H1 (cell line): ENCODE measurements around the gene MYRF. TPM values are rescaled to one million over a fixed set of nuclear protein-coding genes. Genes with fewer than 3 reads are reported as not detected.

Source experiments
- CTCF ChIA-PET: fragments of 300-600 bp; sonication (Branson Sonifier 250); formaldehyde crosslinking; loops from one replicate; lab custom pipeline; 2021; ENCODE audit not compliant: partially characterized antibody; lab: Charles Lee
- POLR2A ChIA-PET: fragments of 300-600 bp; sonication (Branson Sonifier 250); formaldehyde crosslinking; loops from one replicate; lab custom pipeline; 2021; ENCODE audit warnings: inconsistent platforms; ENCODE audit not compliant: partially characterized antibody; lab: Charles Lee
- DNase-seq, 2 experiments: peaks; one replicate each; pipeline versions ENCODE4 v3.0.0 to v3.0.0-alpha.2; 2010 to 2022; ENCODE audit warnings: low spot score in 2 of 2, low read depth in 1 of 2, mixed read lengths in 1 of 2
- FAIRE-seq: peaks from 2 replicates; lab custom pipeline; 2011; peaks lifted over from hg19 to GRCh38; lab: Jason Lieb, UNC
- H2AFZ ChIP-seq: 2 replicates; pipeline ENCODE4 v1.8.1; 2012; ENCODE audit warnings: low read length, inconsistent platforms
- H2AK5ac ChIP-seq: 2 replicates; pipeline ENCODE4 v1.6.1; 2013; ENCODE audit warnings: low read depth, low read length
- H2BK120ac ChIP-seq: replicated peaks from 2 replicates; pipeline ENCODE3; 2013; ENCODE audit warnings: low read depth, low read length, inconsistent platforms
- H2BK12ac ChIP-seq: 2 replicates; pipeline ENCODE4 v1.6.1; 2013; ENCODE audit warnings: low read depth, low read length
- H2BK15ac ChIP-seq: 2 replicates; pipeline ENCODE4 v1.6.1; 2013; ENCODE audit warnings: low read length
- H2BK20ac ChIP-seq: 2 replicates; pipeline ENCODE4 v1.6.1; 2013; ENCODE audit warnings: low read length
- H2BK5ac ChIP-seq: 2 replicates; pipeline ENCODE4 v1.6.1; 2013; ENCODE audit warnings: low read depth, low read length
- H3K14ac ChIP-seq: 2 replicates; pipeline ENCODE4 v1.6.1; 2013; ENCODE audit warnings: inconsistent platforms; ENCODE audit not compliant: insufficient read length
- H3K18ac ChIP-seq: 2 replicates; pipeline ENCODE4 v1.6.1; 2013; ENCODE audit warnings: low read length; ENCODE audit errors: extremely low read depth
- H3K23ac ChIP-seq: 2 replicates; pipeline ENCODE4 v1.6.1; 2013; ENCODE audit warnings: inconsistent platforms; ENCODE audit not compliant: insufficient read length
- H3K23me2 ChIP-seq: 2 replicates; pipeline ENCODE4 v1.6.1; 2013; ENCODE audit warnings: low read depth, low read length
- H3K27ac ChIP-seq: 2 replicates; pipeline ENCODE4 v1.6.1; 2011; ENCODE audit warnings: low read depth, low read length, inconsistent platforms
- H3K27me3 ChIP-seq, 4 experiments: replicated peaks in 1 of 4; 1 replicate in 1 of 4; 2 replicates in 3 of 4; pipeline versions ENCODE4 v1.6.1 to v1.8.1; 2011 to 2013; ENCODE audit warnings: low read length in 3 of 4, mild to moderate bottlenecking in 3 of 4, inconsistent platforms in 2 of 4, mixed read lengths in 2 of 4, moderate library complexity in 1 of 4; ENCODE audit not compliant: control insufficient read depth in 3 of 4, insufficient read depth in 3 of 4; ENCODE audit errors: extremely low read depth in 1 of 4
- H3K36me3 ChIP-seq, 4 experiments: 2 replicates each; pipeline versions ENCODE4 v1.6.1 to v1.8.1; 2011 to 2013; ENCODE audit warnings: mild to moderate bottlenecking in 4 of 4, low read length in 3 of 4, moderate library complexity in 2 of 4, control low read depth in 1 of 4, inconsistent platforms in 1 of 4; ENCODE audit not compliant: insufficient read depth in 4 of 4, control insufficient read depth in 2 of 4
- H3K4ac ChIP-seq: replicated peaks from 2 replicates; pipeline ENCODE3; 2013; ENCODE audit warnings: low read length, low read depth, mixed read lengths, inconsistent platforms; ENCODE audit not compliant: insufficient read length
- H3K4me1 ChIP-seq, 4 experiments: replicated peaks in 1 of 4; 1 replicate in 1 of 4; 2 replicates in 3 of 4; pipeline versions ENCODE4 v1.6.1 to v1.8.1; 2011 to 2013; ENCODE audit warnings: low read length in 3 of 4, inconsistent platforms in 2 of 4, mixed read lengths in 1 of 4; ENCODE audit not compliant: insufficient read depth in 4 of 4, control insufficient read depth in 3 of 4
- H3K4me2 ChIP-seq, 2 experiments: 2 replicates each; pipeline versions ENCODE4 v1.6.1 to v1.8.1; 2011 to 2013; ENCODE audit warnings: low read depth in 2 of 2, low read length in 2 of 2, control low read depth in 1 of 2, inconsistent platforms in 1 of 2, mild to moderate bottlenecking in 1 of 2; ENCODE audit not compliant: insufficient read depth in 1 of 2
- H3K4me3 ChIP-seq, 4 experiments: fragments of 200-600, 300-600 bp in 1 of 4; sonication (generic), shearing (Covaris generic), sonication (Bioruptor Twin) in 1 of 4; 2 replicates each; pipeline versions ENCODE4 v1.5.1 to v1.8.1; 2011 to 2016; ENCODE audit warnings: low read length in 4 of 4, low read depth in 3 of 4, control low read depth in 2 of 4, inconsistent platforms in 2 of 4, mild to moderate bottlenecking in 2 of 4, mixed read lengths in 1 of 4, moderate library complexity in 1 of 4; ENCODE audit not compliant: insufficient read depth in 2 of 4; ENCODE audit errors: extremely low read depth in 1 of 4
- H3K56ac ChIP-seq: replicated peaks from 2 replicates; pipeline ENCODE3; 2013; ENCODE audit warnings: low read depth, mild to moderate bottlenecking, mixed read lengths, low read length, inconsistent platforms; ENCODE audit not compliant: insufficient read length
- H3K79me1 ChIP-seq: 2 replicates; pipeline ENCODE4 v1.6.1; 2013; ENCODE audit warnings: low read depth, low read length, control low read depth
- H3K79me2 ChIP-seq, 2 experiments: 2 replicates each; pipeline versions ENCODE4 v1.6.1 to v1.8.1; 2012 to 2013; ENCODE audit warnings: low read length in 2 of 2, mild to moderate bottlenecking in 2 of 2, inconsistent platforms in 1 of 2; ENCODE audit not compliant: insufficient read depth in 2 of 2, control insufficient read depth in 1 of 2
- H3K9ac ChIP-seq, 4 experiments: replicated peaks in 1 of 4; 1 replicate in 1 of 4; 2 replicates in 3 of 4; pipeline versions ENCODE4 v1.6.1 to v1.8.1; 2011 to 2013; ENCODE audit warnings: low read depth in 3 of 4, low read length in 3 of 4, control low read depth in 2 of 4, mild to moderate bottlenecking in 2 of 4, moderate library complexity in 2 of 4, inconsistent platforms in 1 of 4; ENCODE audit errors: extremely low read depth in 1 of 4
- H3K9me3 ChIP-seq, 2 experiments: 2 replicates each; pipeline versions ENCODE4 v1.6.1 to v1.8.1; 2012 to 2013; ENCODE audit warnings: mild to moderate bottlenecking in 2 of 2, moderate library complexity in 2 of 2, control low read depth in 1 of 2, inconsistent platforms in 1 of 2, low read depth in 1 of 2, low read length in 1 of 2, mixed read lengths in 1 of 2; ENCODE audit not compliant: insufficient read depth in 2 of 2
- H4K20me1 ChIP-seq, 2 experiments: replicated peaks in 1 of 2; 2 replicates each; pipeline versions ENCODE3 to v1.8.1; 2011 to 2013; ENCODE audit warnings: inconsistent platforms in 2 of 2, low read length in 2 of 2, mild to moderate bottlenecking in 1 of 2; ENCODE audit not compliant: insufficient read depth in 2 of 2, control insufficient read depth in 1 of 2
- H4K5ac ChIP-seq: 2 replicates; pipeline ENCODE4 v1.6.1; 2013; ENCODE audit warnings: low read length, low read depth, mixed read lengths, inconsistent platforms; ENCODE audit not compliant: insufficient read length
- H4K8ac ChIP-seq: 2 replicates; pipeline ENCODE4 v1.8.0; 2013; ENCODE audit warnings: mild to moderate bottlenecking, moderate library complexity, low read length, inconsistent platforms; ENCODE audit not compliant: insufficient read depth; ENCODE audit errors: extremely low read depth
- H4K91ac ChIP-seq: replicated peaks from 2 replicates; pipeline ENCODE3; 2013; ENCODE audit warnings: low read length, mixed read lengths, inconsistent platforms; ENCODE audit not compliant: insufficient read length
- SIRT6 ChIP-seq: IDR thresholded peaks from one replicate; pipeline ENCODE4 v1.7.1; 2012; ENCODE audit warnings: low read length, inconsistent platforms
- SIX5 ChIP-seq: IDR thresholded peaks from 2 replicates; pipeline ENCODE4 v1.6.1; 2011; ENCODE audit warnings: mild to moderate bottlenecking, low read depth, low read length
- SP2 ChIP-seq: IDR thresholded peaks from 2 replicates; pipeline ENCODE4 v1.6.1; 2012; ENCODE audit warnings: mild to moderate bottlenecking, low read length, inconsistent platforms
- TCF12 ChIP-seq: IDR thresholded peaks from 2 replicates; pipeline ENCODE4 v1.6.1; 2011; ENCODE audit warnings: low read depth, mild to moderate bottlenecking, low read length
- WGBS, 2 experiments: shearing (Covaris generic) in 1 of 2; methylation state at CpG; one replicate each; pipeline versions ENCODE4 v1.1.6 to v1.1.7; 2013 to 2015; ENCODE audit warnings: low lambda C conversion rate in 2 of 2, mixed read lengths in 2 of 2, inconsistent platforms in 1 of 2, low coverage in 1 of 2, missing lambda C conversion rate in 1 of 2; ENCODE audit not compliant: insufficient replicate concordance in 2 of 2, insufficient coverage in 1 of 2, insufficient read length in 1 of 2; ENCODE audit errors: extremely low coverage in 1 of 2, missing lambda C conversion rate in 1 of 2; 5-methylcytosine and 5-hydroxymethylcytosine counted together
- polyA plus RNA-seq, 7 experiments: library from polyadenylated mRNA; depleted of rRNA in 3 of 7; stranded (reverse) in 5 of 7; unstranded in 2 of 7; fragments of >200 nt in 5 of 7; fragments of 200-250 nt in 2 of 7; gene quantifications; 1 replicate in 5 of 7; 2 replicates in 1 of 7; 4 replicates in 1 of 7; pipeline versions ENCODE4 v1.2.1 to v1.2.3, GENCODE V29; 2011 to 2013; ENCODE audit warnings: missing spikeins in 2 of 7, mixed read lengths in 2 of 7
- total RNA-seq: library from RNA; stranded (reverse); fragmentation: NEBNext Ultra II Directional; extraction: Animal tissue kit (Norgen Biotek cat#: 25700); gene quantifications from 2 replicates; pipeline ENCODE4 v1.2.1, GENCODE V29; 2021

Gene MYRF
- total and polyA plus RNA-seq, 2 of the 8 experiments (the other 6 are each of a cell fraction or from before 2014, with no cell fraction given): 6.0 to 6.1 TPM

GRCh38 chr11:61783717-61784505 lies 31.5 kb downstream of the MYRF start:
- Histone ChIP-seq H4K20me1 (peaks cover 6 to 17% of the 10 kb centered on the region in 2 experiments), H2BK5ac (no peak overlapping the region), H2BK120ac (no peak overlapping the region), H4K5ac (no peak overlapping the region), H3K27me3 (no peaks in the 10 kb centered on the region), H4K8ac (no peak overlapping the region; the same call in 1 of the 2 replicates), H3K4me2 (no peak overlapping the region), H3K14ac (no peak overlapping the region), H2BK12ac (no peak overlapping the region), H4K91ac (no peak overlapping the region), H2AK5ac (no peak overlapping the region), H3K4ac (no peak overlapping the region), H2AFZ (no peak overlapping the region), H3K4me3 (no peak overlapping the region), H3K36me3 (peaks cover 11 to 28% (median 18%) of the 10 kb centered on the region in 4 experiments; a peak in 6 of 8 replicates), H2BK15ac (no peak overlapping the region), H3K23ac (no peak overlapping the region), H3K56ac (no peak overlapping the region), H3K27ac (no peak overlapping the region), H3K79me1 (no peaks in the 10 kb centered on the region), H3K23me2 (no peaks in the 10 kb centered on the region), H3K18ac (no peak overlapping the region), H3K79me2 (no peaks in the 10 kb centered on the region), H2BK20ac (no peak overlapping the region), H3K4me1 (peaks cover 0 to 2% (median 0%) of the 10 kb centered on the region in 4 experiments; a peak in 2 of 7 replicates), H3K9ac (no peak overlapping the region), H3K9me3 (no peaks in the 10 kb centered on the region)
- no peak for FAIRE-seq
- ChIA-PET CTCF (interaction anchor here (1.1 to 10.5 kb wide), 4 partner anchors 8 to 46 kb away, joined by 3 to 168 read pairs (median 4); no protein-coding TSS in a partner anchor), POLR2A (interaction anchor here (0.7 to 1.8 kb wide), 5 partner anchors 10 to 33 kb away, joined by 3 to 11 read pairs (median 3); partner anchors contain the start of gene FEN1)
- WGBS, 2 experiments: 88% methylated on average over 13 of the region's 13 CpGs; no CpG with 5 or more reads in 1 of the 2 experiments
- TF ChIP-seq TCF12: no peak
- no peak for TF ChIP-seq SP2
- no peak for TF ChIP-seq SIX5
- no peak for TF ChIP-seq SIRT6
- DNase-seq: no peak
